ENCODE results near the gene CFAP99. TPM values are rescaled to one million over a fixed set of nuclear protein-coding genes. Genes with fewer than 3 reads are reported as not detected.

CFAP99 gene
- total and polyA plus RNA-seq, 3 donors from 2014 or later = 30.5 to 41.2 (median 40.1) TPM

GRCh38 chr4:2445571-2445970, 26.8 kb downstream of the CFAP99 start:
- H3K9me3 ChIP-seq = no peaks in the 10 kb centered on the region
- H3K27me3 ChIP-seq = no peaks in the 10 kb centered on the region
- 88 to 92% methylated on average over 6 of the region's 6 CpGs for WGBS, 2 donors
- no peak overlapping the region for H3K27ac ChIP-seq
- no peak for TF ChIP-seq CTCF (IDR thresholded peaks at IDR 0.05)
- no peak for TF ChIP-seq POLR2A (IDR thresholded peaks at IDR 0.05)
- H3K4me3 ChIP-seq = no peak overlapping the region
- intact Hi-C loops (cut with DNase I; ENCODE audit: low total_unique reads) = no loop called here
- H3K36me3 ChIP-seq (ENCODE audit: low read depth, missing control alignments) = no peaks in the 10 kb centered on the region
- no peaks in the 10 kb centered on the region for H3K4me1 ChIP-seq
- DNase-seq = no peak

GRCh38 chr4:2446656-2447564, 28.2 kb downstream of the CFAP99 start:
- no peak for DNase-seq
- Histone ChIP-seq H3K27ac (no peak overlapping the region), H3K4me1 (no peaks in the 10 kb centered on the region), H3K4me3 (no peak overlapping the region), H3K36me3 (ENCODE audit: low read depth, missing control alignments) (no peaks in the 10 kb centered on the region), H3K27me3 (no peaks in the 10 kb centered on the region), H3K9me3 (no peaks in the 10 kb centered on the region)
- TF ChIP-seq CTCF (IDR thresholded peaks at IDR 0.05) (no peak), POLR2A (IDR thresholded peaks at IDR 0.05) (no peak)
- intact Hi-C loops (cut with DNase I; ENCODE audit: low total_unique reads) = no loop called here
- 90 to 97% methylated on average over 3 of the region's 3 CpGs for WGBS, 2 donors

- Histone ChIP-seq H3K27me3 (no peaks in the 10 kb centered on the region), H3K4me3 (no peak overlapping the region), H3K4me1 (no peaks in the 10 kb centered on the region), H3K27ac (no peak overlapping the region), H3K36me3 (ENCODE audit: low read depth, missing control alignments) (no peaks in the 10 kb centered on the region), H3K9me3 (no peaks in the 10 kb centered on the region)
- WGBS, 2 donors = 91 to 95% methylated on average over 7 of the region's 7 CpGs
- TF ChIP-seq POLR2A (IDR thresholded peaks at IDR 0.05) = no peak
- TF ChIP-seq CTCF (IDR thresholded peaks at IDR 0.05) = no peak
- no peak for DNase-seq
- intact Hi-C loops (cut with DNase I; ENCODE audit: low total_unique reads) = no loop called here
Measured at GRCh38 chr4:2448589-2448988, 29.8 kb downstream of the CFAP99 start.

- no peak for DNase-seq
- no peak for TF ChIP-seq CTCF (IDR thresholded peaks at IDR 0.05)
- TF ChIP-seq POLR2A (IDR thresholded peaks at IDR 0.05) = no peak
- Histone ChIP-seq H3K4me3 (no peak overlapping the region), H3K27ac (no peak overlapping the region), H3K27me3 (no peaks in the 10 kb centered on the region), H3K4me1 (no peaks in the 10 kb centered on the region), H3K36me3 (ENCODE audit: low read depth, missing control alignments) (no peaks in the 10 kb centered on the region), H3K9me3 (no peaks in the 10 kb centered on the region)
- WGBS, 2 donors = 95 to 96% methylated on average over 8 to 11 of the region's 11 CpGs
- intact Hi-C loops (cut with DNase I; ENCODE audit: low total_unique reads) = no loop called here
Measured at GRCh38 chr4:2449051-2449450, 30.3 kb downstream of the CFAP99 start.
